ENCODE measurements around the gene HAUS8. TPM values are rescaled to one million over a fixed set of nuclear protein-coding genes. Genes with fewer than 3 reads are reported as not detected.
"Not testable (repeated sequence)": the region's sequence is repeated elsewhere in the genome, so short reads cannot be mapped to it uniquely, and the experiment has no call there.

HAUS8 gene
- total and polyA plus RNA-seq, 4 donors: 2.4 to 10.7 (median 7.8) TPM

DNA sequence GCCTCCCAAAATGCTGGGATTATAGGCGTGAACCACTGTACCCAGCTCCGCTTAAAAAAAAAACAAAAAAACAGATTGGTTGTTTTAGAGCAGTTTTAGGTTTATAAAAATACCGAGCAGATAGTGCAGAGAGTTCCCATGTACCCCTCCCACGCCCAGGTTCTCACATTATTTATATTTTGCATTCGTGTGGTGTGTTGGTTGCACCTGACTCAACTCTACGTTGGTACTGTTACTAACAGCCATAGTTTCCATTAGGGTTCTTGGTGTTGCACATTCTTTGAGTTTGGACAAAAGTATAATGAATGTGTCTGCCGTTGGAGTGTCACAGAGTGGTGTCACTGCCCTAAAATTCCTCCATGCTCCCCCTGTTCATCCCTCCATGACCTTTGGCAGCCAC, 29.4 kb upstream of the HAUS8 start:
- H3K4me1 ChIP-seq (ENCODE audit: control insufficient read depth, insufficient read depth, low read length): peaks cover 15% of the 10 kb centered on the region
- H3K36me3 ChIP-seq (ENCODE audit: control insufficient read depth, insufficient read depth, low read length): peaks cover 69% of the 10 kb centered on the region
- no peak overlapping the region for H3K4me3 ChIP-seq (ENCODE audit: low read depth, low read length)
- no peak for DNase-seq (ENCODE audit: low read depth in 4 of 6, low spot score in 6 of 6)
- no peaks in the 10 kb centered on the region for H3K9me3 ChIP-seq (ENCODE audit: control insufficient read depth, insufficient read depth, low read length)
- 89% methylated on average over 3 of the region's 7 CpGs for WGBS (ENCODE audit: insufficient coverage)
- H3K27ac ChIP-seq (ENCODE audit: low read depth, low read length): no peak overlapping the region
- H3K27me3 ChIP-seq (ENCODE audit: control insufficient read depth, insufficient read depth, low read length): no peaks in the 10 kb centered on the region

DNA sequence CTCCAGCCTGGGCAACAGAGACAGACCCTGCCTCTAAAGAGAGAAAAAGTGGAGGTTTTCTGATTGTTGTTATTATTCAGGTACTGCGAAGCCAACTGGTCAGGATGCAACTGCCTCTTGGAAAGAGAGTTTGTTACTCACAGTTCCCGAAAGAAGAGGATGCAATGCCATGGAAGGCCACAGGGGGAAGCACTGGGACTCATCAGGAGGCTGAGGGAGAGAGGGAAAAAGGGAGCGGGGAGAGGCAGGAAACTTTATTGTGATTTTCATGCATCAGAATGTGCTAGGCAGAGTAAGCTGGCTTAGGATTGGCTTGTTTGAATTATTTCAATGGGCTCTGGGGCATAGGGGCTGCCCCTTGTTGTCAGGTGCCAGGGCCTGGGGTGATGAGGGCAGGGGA, 27.9 kb upstream of the HAUS8 start:
- H3K36me3 ChIP-seq (ENCODE audit: control insufficient read depth, insufficient read depth, low read length): peaks cover 66% of the 10 kb centered on the region

DNA sequence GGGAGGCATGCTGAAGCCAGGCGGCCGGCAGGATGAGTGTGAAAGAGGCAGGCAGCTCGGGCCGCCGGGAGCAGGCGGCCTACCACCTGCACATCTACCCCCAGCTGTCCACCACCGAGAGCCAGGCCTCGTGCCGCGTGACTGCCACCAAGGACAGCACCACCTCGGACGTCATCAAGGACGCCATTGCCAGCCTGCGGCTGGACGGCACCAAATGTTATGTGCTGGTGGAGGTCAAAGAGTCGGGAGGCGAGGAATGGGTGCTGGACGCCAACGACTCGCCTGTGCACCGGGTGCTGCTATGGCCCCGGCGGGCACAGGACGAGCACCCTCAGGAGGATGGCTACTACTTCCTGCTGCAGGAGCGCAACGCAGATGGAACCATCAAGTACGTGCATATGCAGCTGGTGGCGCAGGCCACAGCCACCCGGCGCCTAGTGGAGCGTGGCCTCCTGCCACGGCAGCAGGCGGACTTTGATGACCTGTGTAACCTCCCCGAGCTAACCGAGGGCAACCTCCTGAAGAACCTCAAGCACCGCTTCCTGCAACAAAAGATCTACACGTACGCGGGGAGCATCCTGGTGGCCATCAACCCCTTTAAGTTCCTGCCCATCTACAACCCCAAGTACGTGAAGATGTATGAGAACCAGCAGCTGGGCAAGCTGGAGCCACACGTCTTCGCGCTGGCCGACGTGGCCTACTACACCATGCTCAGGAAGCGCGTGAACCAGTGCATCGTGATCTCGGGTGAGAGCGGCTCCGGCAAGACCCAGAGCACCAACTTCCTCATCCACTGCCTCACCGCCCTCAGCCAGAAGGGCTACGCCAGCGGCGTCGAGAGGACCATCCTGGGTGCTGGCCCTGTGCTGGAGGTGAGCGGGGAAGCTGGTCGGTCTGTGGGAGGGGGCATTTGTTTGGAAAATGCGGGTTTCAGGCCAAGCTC, 26.7 kb upstream of the HAUS8 start:
- Histone ChIP-seq H3K36me3 (ENCODE audit: control insufficient read depth, insufficient read depth, low read length) (peaks cover 56% of the 10 kb centered on the region), H3K4me1 (ENCODE audit: control insufficient read depth, insufficient read depth, low read length) (peaks cover 4% of the 10 kb centered on the region), H3K27me3 (ENCODE audit: control insufficient read depth, insufficient read depth, low read length) (no peaks in the 10 kb centered on the region), H3K9me3 (ENCODE audit: control insufficient read depth, insufficient read depth, low read length) (no peaks in the 10 kb centered on the region), H3K4me3 (ENCODE audit: low read depth, low read length) (no peak overlapping the region), H3K27ac (ENCODE audit: low read depth, low read length) (no peak overlapping the region)
- WGBS (ENCODE audit: insufficient coverage): 97% methylated on average over 47 of the region's 59 CpGs
- DNase-seq (ENCODE audit: low read depth in 4 of 6, low spot score in 6 of 6): no peak

More for the DNA sequence above, 27.9 kb upstream of the HAUS8 start:
- DNase-seq (ENCODE audit: low read depth in 4 of 6, low spot score in 6 of 6): no peak
- H3K27ac ChIP-seq (ENCODE audit: low read depth, low read length): no peak overlapping the region
- H3K27me3 ChIP-seq (ENCODE audit: control insufficient read depth, insufficient read depth, low read length): no peaks in the 10 kb centered on the region
- no peaks in the 10 kb centered on the region for H3K9me3 ChIP-seq (ENCODE audit: control insufficient read depth, insufficient read depth, low read length)
- 80% methylated on average over 3 of the region's 3 CpGs for WGBS (ENCODE audit: insufficient coverage)
- no peak overlapping the region for H3K4me3 ChIP-seq (ENCODE audit: low read depth, low read length)
- H3K4me1 ChIP-seq (ENCODE audit: control insufficient read depth, insufficient read depth, low read length): peaks cover 14% of the 10 kb centered on the region

DNA sequence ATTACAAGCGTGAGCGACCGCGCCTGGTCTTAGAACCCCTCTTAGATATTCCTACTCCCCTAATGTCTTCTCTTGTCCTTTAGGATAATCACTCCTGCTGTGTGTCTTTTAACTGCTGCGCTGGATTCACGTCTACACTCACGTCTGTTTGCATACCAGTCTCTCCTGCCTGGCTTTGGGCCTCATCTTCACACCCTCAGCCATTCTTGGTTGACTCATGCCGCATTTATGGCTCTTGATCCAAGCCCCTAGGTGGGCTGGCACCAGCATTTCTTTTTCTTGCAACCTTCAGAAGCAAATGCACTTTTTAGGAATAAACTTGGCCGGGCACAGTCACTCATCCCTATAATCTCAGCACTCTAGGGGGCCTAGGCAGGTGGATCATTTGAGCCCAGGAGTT, 23.1 kb upstream of the HAUS8 start:
- 95% methylated on average over 9 of the region's 9 CpGs for WGBS (ENCODE audit: insufficient coverage)
- Histone ChIP-seq H3K27ac (ENCODE audit: low read depth, low read length) (no peak overlapping the region), H3K36me3 (ENCODE audit: control insufficient read depth, insufficient read depth, low read length) (peaks cover 28% of the 10 kb centered on the region)

DNA sequence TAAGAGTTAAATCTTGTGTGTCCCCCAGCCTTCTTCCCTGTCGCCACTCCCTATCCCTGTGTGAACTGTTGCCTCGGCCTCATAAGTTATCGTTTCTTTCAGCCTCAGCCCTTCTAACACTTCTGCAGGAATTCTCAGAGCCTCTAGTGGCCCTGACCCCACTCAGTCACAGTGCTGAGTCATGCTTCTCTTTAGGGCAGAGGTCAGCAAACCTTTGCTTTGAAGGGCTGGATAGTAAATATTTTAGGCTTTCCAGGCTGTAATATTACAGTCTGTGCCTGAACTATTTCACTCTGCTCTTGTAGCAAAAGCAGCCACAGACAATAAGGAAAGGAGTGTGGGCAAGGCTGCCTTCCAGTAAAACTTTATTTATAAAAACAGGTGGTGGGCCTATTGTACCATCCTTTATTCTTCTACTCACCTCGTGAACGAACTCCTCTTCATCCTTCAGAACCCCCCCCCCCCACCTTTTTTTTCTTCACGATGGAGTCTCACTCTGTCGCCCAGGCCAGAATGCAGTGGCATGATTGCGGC, 22.4 kb upstream of the HAUS8 start:
- no peak for DNase-seq (ENCODE audit: low read depth in 4 of 6, low spot score in 6 of 6)
- Histone ChIP-seq H3K36me3 (ENCODE audit: control insufficient read depth, insufficient read depth, low read length) (peaks cover 21% of the 10 kb centered on the region), H3K27ac (ENCODE audit: low read depth, low read length) (no peak overlapping the region), H3K9me3 (ENCODE audit: control insufficient read depth, insufficient read depth, low read length) (no peaks in the 10 kb centered on the region), H3K27me3 (ENCODE audit: control insufficient read depth, insufficient read depth, low read length) (no peaks in the 10 kb centered on the region), H3K4me1 (ENCODE audit: control insufficient read depth, insufficient read depth, low read length) (no peaks in the 10 kb centered on the region), H3K4me3 (ENCODE audit: low read depth, low read length) (no peak overlapping the region)
- 85% methylated on average over 5 of the region's 8 CpGs for WGBS (ENCODE audit: insufficient coverage)

More for the DNA sequence above, 23.1 kb upstream of the HAUS8 start:
- Histone ChIP-seq H3K27me3 (ENCODE audit: control insufficient read depth, insufficient read depth, low read length) (no peaks in the 10 kb centered on the region), H3K9me3 (ENCODE audit: control insufficient read depth, insufficient read depth, low read length) (no peaks in the 10 kb centered on the region), H3K4me1 (ENCODE audit: control insufficient read depth, insufficient read depth, low read length) (no peaks in the 10 kb centered on the region), H3K4me3 (ENCODE audit: low read depth, low read length) (no peak overlapping the region)
- DNase-seq (ENCODE audit: low read depth in 4 of 6, low spot score in 6 of 6): no peak

DNA sequence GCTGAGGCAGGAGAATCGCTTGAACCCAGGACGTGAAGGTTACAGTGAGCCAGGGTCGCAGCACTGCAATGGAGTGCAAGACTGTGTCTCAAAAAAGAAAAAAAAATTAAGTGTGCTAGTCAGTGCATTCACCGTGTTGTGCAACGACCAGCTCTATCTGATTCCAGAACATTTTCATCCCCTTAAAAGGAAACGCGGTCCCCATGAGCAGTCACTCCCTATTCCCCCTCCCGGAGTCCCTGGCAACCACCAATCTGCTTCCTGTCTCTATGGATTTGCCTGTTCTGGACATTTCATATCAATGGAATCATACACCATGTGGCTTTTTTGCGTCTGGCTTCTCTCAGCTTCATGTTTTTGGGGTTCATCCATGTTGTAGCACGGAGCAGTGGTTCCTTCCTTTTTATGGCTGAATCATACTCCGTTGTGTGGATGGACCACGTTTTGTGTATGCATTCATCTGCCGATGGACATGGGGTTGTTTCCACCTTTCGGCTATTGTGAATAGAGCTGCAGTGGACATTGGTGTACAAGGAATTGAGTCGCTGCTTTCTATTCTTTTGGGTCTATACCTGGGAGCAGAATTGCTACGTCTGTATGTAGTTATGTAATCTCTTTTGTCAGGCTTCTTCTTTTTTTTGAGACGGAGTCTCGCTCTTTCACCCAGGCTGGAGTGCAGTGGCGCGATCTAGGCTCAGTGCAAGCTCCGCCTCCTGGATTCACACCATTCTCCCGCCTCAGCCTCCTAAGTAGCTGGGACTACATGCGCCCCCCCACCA, 20.1 kb upstream of the HAUS8 start:
- H3K4me3 ChIP-seq (ENCODE audit: low read depth, low read length): no peak overlapping the region
- no peaks in the 10 kb centered on the region for H3K9me3 ChIP-seq (ENCODE audit: control insufficient read depth, insufficient read depth, low read length)
- 97% methylated on average over 15 of the region's 23 CpGs for WGBS (ENCODE audit: insufficient coverage)
- H3K36me3 ChIP-seq (ENCODE audit: control insufficient read depth, insufficient read depth, low read length): peaks cover 11% of the 10 kb centered on the region
- DNase-seq (ENCODE audit: low read depth in 4 of 6, low spot score in 6 of 6): no peak
- H3K27me3 ChIP-seq (ENCODE audit: control insufficient read depth, insufficient read depth, low read length): no peaks in the 10 kb centered on the region
- H3K4me1 ChIP-seq (ENCODE audit: control insufficient read depth, insufficient read depth, low read length): peaks cover 11% of the 10 kb centered on the region
- no peak overlapping the region for H3K27ac ChIP-seq (ENCODE audit: low read depth, low read length)

DNA sequence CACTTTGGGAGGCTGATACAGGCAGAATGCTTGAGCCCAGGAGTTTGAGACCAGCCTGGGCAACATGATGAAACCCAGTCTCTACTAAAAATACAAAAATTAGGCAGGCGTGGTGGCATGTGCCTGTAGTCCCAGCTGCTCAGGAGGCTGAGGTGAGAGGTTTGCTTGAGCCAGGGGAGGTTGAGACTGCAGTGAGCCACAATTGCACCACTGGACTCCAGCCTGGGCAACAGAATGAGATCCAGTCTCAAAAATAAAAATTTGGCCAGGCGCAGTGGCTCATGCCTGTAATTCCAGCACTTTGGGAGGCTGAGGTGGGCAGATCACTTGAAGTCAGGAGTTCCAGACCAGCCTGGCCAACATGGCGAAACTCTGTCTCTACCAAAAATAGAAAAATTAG, 19.4 kb upstream of the HAUS8 start:
- H3K4me1 ChIP-seq (ENCODE audit: control insufficient read depth, insufficient read depth, low read length): peaks cover 14% of the 10 kb centered on the region
- H3K9me3 ChIP-seq (ENCODE audit: control insufficient read depth, insufficient read depth, low read length); H3K4me3 ChIP-seq (ENCODE audit: low read depth, low read length); H3K27me3 ChIP-seq (ENCODE audit: control insufficient read depth, insufficient read depth, low read length); DNase-seq (ENCODE audit: low read depth in 4 of 6, low spot score in 6 of 6); H3K27ac ChIP-seq (ENCODE audit: low read depth, low read length): not testable (repeated sequence)
- peaks cover 11% of the 10 kb centered on the region for H3K36me3 ChIP-seq (ENCODE audit: control insufficient read depth, insufficient read depth, low read length)
- WGBS (ENCODE audit: insufficient coverage): 94% methylated on average over 3 of the region's 3 CpGs

DNA sequence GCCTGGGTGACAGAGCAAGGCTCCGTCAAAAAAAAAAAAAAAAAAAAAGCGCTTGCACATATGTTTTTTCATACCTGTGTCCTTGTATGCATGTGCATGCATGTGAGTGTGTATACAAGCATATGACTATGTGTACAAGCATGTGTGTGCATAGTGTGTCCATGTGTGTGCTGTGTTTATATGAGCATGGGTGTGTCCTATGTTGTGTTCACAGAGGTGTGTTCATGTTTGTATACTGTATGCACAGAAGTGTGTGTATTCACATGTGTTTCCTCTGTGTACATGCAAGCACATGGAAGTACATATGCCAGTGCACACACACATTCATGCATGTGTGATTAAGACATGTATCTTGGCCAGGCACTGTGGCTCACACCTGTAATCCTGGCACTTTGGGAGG, 17.4 kb upstream of the HAUS8 start:
- Histone ChIP-seq H3K27me3 (ENCODE audit: control insufficient read depth, insufficient read depth, low read length) (no peaks in the 10 kb centered on the region), H3K4me1 (ENCODE audit: control insufficient read depth, insufficient read depth, low read length) (peaks cover 27% of the 10 kb centered on the region), H3K27ac (ENCODE audit: low read depth, low read length) (no peak overlapping the region), H3K4me3 (ENCODE audit: low read depth, low read length) (no peak overlapping the region), H3K36me3 (ENCODE audit: control insufficient read depth, insufficient read depth, low read length) (peaks cover 11% of the 10 kb centered on the region), H3K9me3 (ENCODE audit: control insufficient read depth, insufficient read depth, low read length) (no peaks in the 10 kb centered on the region)
- no peak for DNase-seq (ENCODE audit: low read depth in 4 of 6, low spot score in 6 of 6)
- no CpG with 5 or more reads among the region's 2 CpGs for WGBS (ENCODE audit: insufficient coverage)

DNA sequence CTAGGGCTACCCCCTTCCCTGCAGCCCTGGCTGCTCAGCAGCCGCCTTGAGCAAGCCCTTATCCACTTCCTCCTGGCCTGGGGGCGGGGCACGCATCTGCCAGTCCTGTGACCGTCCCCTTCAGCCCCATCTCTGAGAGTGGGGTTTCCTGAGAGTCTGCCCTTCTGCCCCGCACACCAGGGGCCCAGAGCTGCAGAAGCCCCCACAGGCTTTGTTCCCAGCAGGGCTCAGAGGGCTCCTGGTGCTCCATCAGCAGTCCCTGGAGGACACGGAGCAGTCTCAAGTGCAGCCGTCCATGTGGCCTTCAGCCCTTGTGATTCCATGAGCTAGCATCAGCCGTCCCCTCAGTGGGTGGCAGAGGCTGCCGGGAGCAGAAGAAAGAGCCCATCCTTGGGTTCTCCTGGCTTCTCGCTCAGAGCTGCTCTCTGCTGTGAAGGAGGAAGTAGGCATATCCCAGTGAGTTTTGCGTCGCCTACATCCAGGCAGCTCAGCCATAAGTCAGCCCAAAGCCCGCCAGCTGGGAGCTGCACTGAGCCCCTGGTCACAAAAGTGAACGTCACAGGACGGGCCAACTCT, 16.6 kb upstream of the HAUS8 start:
- H3K4me1 ChIP-seq (ENCODE audit: control insufficient read depth, insufficient read depth, low read length): peaks cover 33% of the 10 kb centered on the region

More for the DNA sequence above, 16.6 kb upstream of the HAUS8 start:
- H3K4me3 ChIP-seq (ENCODE audit: low read depth, low read length): no peak overlapping the region
- H3K27ac ChIP-seq (ENCODE audit: low read depth, low read length): peak overlapping the region; percentile 25
- H3K9me3 ChIP-seq (ENCODE audit: control insufficient read depth, insufficient read depth, low read length): no peaks in the 10 kb centered on the region
- 79% methylated on average over 14 of the region's 15 CpGs for WGBS (ENCODE audit: insufficient coverage)
- H3K36me3 ChIP-seq (ENCODE audit: control insufficient read depth, insufficient read depth, low read length): peaks cover 14% of the 10 kb centered on the region
- no peak for DNase-seq (ENCODE audit: low read depth in 4 of 6, low spot score in 6 of 6)
- H3K27me3 ChIP-seq (ENCODE audit: control insufficient read depth, insufficient read depth, low read length): no peaks in the 10 kb centered on the region

Data from spinal cord (tissue), 10 donors.